ENCODE measurements around the gene C12orf75.
A peak's percentile ranks its signal among the peaks of the same experiment; 100 is the strongest.
"Not testable (repeated sequence)": the region's sequence is repeated elsewhere in the genome, so short reads cannot be mapped to it uniquely, and the experiment has no call there.

Gene C12orf75

DNA sequence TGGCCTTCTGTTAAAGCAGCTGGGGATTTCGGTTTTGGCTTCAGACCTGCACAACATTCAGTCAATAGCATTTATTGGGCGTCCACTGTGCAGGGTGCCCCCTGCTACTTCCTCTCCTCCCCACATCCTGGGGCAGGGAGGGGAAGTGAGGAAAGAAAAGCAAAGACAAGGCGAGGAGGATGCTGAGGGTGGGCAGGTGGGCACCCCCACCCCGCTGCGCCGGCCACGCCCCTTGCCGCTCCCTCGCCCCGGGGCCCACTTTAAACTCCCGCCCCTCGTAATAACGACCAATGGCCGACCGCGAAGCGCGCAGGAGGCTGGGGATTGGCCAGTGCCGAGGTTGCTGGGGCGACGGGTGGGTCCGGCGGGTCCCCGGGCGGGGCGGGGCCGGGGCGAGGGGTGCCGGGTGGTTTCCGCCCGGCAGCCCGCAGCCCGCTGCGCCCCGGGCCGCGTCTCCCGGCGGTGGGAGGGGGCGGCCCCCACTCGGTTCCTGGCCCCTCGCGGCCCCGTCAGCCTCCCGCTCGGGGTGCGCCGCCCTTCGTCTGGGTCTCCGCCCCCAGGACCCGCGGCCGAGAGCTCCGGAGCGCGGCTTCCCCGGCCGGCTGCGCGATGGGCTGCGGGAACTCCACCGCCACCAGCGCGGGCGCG is at the start of gene C12orf75:
Gene C12orf75 (plus strand): TSS at position 409 of the 648 bp plus-strand sequence. CDS start 201 bp downstream, at position 610.
- peak; percentile 34 for DNase-seq (ENCODE audit: low spot score)

DNA sequence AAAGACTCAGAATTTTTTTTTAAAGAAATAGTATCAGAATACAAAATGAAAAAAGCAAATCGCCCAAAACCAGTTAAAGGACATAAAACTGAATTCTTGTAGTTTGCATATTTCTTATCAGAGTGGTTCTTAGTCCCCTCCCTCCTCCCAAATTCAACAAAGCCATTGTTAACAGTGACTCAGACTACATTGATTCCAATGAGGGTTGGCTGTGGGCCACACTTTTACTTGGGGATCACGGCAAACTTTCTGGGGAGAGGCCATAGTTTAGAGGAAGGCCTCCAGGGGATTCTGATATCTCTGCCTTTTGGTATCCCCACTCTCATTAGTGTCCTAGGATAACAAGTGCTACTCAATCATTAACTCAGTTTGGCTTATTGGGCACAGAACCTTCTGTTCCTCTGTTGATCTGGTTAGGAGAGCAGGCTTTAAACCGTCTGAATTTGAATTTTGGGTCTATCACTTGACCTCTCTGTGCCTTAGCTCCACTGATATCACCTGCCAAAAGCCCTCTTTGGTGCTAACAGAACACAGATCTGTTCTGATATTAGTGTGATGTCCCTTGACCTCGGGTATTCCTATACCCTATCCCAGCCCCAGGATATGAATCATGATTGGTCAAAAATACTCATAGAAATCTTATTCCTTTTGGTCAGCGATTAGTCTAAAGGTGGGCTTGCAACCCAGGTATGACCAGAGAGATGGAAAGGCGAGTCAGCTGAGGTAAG is 49.4 kb upstream of the C12orf75 start:
- no peak for DNase-seq (ENCODE audit: low spot score)

DNA sequence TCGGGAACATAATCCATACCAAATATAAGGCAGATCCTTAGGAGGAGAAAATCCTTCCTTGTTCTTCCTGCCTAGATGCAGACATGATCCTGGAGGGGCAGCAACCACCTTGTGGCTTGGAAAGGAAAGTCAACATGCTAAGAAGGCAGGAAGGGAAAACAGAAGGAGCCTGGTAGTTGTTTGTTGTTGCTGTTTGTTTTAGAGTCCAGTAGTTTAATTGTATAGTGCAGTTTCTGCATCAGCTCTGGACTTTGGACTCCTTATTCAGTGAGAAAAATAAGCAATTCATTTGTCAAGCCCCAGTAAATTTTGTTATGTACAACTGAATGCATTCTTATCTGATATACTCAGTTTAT is 48.8 kb upstream of the C12orf75 start:
- no peak for DNase-seq (ENCODE audit: low spot score)

GRCh38 chr12:105285378-105285777 is 45.1 kb upstream of the C12orf75 start:
- DNase-seq (ENCODE audit: low spot score): no peak

GRCh38 chr12:105287408-105287807 is 43.1 kb upstream of the C12orf75 start:
- no peak for DNase-seq (ENCODE audit: low spot score)

GRCh38 chr12:105288311-105288996 is 42.0 kb upstream of the C12orf75 start:
- no peak for DNase-seq (ENCODE audit: low spot score)

GRCh38 chr12:105289114-105289904 is 41.2 kb upstream of the C12orf75 start:
- no peak for DNase-seq (ENCODE audit: low spot score)

- no peak for DNase-seq (ENCODE audit: low spot score)
Observed at GRCh38 chr12:105291531-105291930, 39.0 kb upstream of the C12orf75 start.

- DNase-seq (ENCODE audit: low spot score): no peak
Observed at GRCh38 chr12:105292705-105293104, 37.8 kb upstream of the C12orf75 start.

DNA sequence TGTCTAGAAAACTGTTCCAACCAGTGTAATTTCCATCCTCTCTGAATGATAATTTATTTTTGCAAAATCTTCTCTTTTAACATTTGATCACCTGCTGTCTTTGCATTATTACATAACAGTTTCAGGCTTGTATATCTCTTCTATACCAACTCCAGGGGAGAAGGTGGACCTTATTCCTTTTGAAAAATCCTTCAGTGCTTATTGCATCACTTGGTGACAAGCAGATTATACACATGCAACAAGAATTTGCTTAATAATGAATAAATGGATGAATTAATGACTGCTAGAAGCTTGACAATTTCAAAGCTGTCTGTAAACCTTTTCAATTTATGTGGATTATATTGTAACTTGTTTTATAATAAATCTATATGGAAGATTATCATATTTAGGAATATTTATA is 37.3 kb upstream of the C12orf75 start:
- no peak for DNase-seq (ENCODE audit: low spot score)

DNA sequence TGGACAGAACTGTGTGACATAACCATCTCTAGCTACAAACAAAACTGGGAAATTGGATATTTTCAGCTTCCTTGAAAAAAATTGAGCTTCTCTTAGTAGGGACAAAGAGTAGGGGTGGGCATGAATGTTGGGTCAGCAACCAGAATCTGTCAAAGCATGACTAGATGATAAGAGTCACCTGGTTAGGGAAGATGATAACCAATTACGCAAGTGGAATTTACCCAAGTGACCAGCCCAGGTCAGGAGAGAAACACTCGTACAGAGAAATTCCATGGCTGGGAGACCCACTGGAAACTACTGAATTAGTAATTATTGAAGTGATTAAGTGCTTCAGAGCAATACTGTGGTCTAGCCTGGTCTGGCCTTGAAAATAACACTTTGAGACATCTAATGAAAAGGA is 36.3 kb upstream of the C12orf75 start:
- DNase-seq (ENCODE audit: low spot score): no peak

GRCh38 chr12:105294886-105295479 is 35.5 kb upstream of the C12orf75 start:
- no peak for DNase-seq (ENCODE audit: low spot score)

- no peak for DNase-seq (ENCODE audit: low spot score)
Observed at GRCh38 chr12:105296116-105297089, 34.1 kb upstream of the C12orf75 start.

DNA sequence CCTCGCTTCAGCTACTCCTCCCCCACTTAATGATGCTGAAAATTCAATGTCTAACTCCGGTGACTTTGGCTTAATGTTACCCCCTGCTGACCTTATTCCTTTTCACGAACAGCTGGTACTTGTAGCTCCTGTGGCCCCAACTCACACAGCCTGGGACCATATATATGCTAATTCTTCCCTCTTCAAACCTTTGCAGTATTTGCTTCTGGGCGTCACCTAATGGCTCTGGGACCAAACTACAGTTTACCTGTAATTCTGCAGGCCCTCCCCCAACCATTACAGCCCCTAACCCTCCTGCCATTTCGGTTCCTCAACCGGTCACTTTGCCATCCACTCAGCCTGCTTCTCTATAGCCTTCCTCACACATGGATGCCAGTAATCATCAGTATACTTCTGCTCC is 29.6 kb upstream of the C12orf75 start:
- DNase-seq (ENCODE audit: low spot score): no peak

- no peak for DNase-seq (ENCODE audit: low spot score)
Observed at GRCh38 chr12:105301696-105302095, 28.8 kb upstream of the C12orf75 start.

DNA sequence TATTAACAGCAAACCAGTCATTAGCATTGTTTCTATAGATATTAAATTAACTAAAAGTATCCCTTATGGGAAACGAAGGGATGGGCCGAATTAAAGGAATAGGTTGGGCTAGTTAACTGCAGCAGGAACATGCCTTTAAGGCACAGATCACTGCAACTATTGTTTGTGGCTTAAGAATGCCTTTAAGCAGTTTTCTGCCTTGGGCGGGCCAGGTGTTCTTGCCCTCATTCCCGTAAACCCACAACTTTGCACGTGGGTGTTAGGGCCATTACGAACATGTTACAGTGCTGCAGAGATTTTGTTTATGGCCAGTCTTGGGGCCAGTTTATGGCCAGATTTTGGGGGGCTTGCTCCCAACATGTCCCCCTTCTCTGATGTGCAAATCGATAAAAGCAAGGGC is 27.5 kb upstream of the C12orf75 start:
- DNase-seq (ENCODE audit: low spot score): not testable (repeated sequence)

GRCh38 chr12:105304626-105305025 is 25.9 kb upstream of the C12orf75 start:
- DNase-seq (ENCODE audit: low spot score): not testable (repeated sequence)

DNA sequence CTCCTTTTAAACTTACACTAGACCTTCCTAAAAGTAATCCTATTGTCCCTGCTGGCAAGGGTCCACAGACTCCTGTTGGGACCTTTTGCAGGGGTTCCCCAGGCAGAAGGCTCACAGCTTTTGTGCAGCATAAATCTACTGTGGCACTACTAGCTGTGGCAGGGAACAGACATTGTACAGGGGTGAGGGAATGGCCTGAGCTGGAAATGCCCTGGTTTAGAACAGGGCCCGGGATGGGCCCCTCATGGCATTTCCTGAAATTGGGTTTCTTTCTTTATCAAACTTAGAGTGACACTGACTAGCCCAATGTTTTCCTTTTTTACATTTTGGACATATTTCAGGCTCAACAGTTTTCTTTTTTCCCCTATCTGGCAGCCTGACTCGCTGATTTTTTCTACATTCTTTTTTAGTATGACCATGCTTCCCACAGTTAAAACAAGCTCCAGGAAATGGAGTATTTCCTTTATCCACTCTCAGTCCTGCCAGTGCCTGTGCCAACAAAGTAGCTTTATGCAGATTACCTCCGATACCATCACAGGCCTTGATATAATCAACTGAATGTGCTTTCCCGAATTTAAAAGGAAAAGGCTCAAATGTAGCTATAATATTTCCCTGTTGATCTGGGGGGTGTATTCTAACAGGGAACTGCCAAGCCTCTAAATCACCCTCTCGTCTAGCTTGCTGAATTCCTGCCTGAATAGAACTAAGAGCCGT is 22.7 kb upstream of the C12orf75 start:
- DNase-seq (ENCODE audit: low spot score): not testable (repeated sequence)

DNA sequence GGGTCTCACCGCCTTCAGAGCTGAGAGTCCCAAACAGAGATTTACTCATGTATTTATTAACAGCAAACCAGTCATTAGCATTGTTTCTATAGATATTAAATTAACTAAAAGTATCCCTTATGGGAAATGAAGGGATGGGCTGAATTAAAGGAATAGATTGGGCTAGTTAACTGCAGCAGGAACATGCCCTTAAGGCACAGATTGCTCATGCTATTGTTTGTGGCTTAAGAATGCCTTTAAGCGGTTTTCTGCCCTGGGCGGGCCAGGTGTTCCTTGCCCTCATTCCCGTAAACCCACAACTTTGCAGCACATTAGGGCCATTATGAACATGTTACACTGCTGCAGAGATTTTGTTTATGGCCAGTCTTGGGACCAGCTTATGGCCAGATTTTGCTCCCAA is 21.7 kb upstream of the C12orf75 start:
- not testable (repeated sequence) for DNase-seq (ENCODE audit: low spot score)

GRCh38 chr12:105309384-105309783 is 21.1 kb upstream of the C12orf75 start:
- not testable (repeated sequence) for DNase-seq (ENCODE audit: low spot score)
